ENCODE measurements around the gene NUDT22. TPM values are rescaled to one million over a fixed set of nuclear protein-coding genes. Genes with fewer than 3 reads are reported as not detected.

The NUDT22 gene
- total and polyA plus RNA-seq, 2 of the 8 experiments (the other 6 are each of a cell fraction or from before 2014, with no cell fraction given), result 43.4 to 69.0 TPM

DNA sequence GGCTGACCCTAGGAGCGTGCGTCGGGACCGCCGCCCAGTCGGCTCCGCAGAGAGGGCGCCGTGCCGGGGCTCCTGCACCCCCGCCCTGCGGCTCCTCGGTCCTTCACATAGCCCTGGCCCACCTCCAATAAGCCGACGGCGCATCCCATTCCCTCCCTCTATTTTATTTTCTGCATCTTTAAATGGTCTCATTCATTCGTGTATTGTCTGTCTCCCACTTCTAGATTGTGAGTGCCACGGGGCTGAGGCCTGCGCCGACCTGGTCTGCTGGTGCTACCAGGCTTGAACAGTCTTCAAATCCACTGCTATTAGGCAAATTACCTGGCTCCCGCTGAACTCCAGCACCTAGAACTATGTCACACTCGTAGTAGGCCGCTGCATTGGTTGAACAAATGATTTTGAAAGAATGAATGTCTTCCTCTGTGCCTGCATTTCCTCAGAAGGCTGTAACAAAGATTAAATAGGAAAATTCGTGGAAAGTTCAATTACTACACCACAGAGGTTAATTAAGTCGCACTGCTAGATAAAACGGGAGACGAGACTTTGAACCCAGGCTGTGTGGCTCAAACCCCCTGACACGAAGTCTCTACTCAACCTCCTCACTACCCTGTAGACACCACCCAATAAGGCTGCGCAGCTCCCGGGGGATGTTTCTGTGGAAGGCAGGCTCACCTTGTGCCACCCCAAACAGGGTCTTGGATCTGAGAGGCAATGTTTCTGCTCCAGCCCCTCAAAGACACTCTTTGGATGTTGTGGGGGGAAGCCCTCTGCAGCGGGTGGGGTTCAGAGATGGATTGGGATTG lies 21.9 kb downstream of the NUDT22 start (continued):
- TF ChIP-seq SUZ12 (IDR thresholded peaks at IDR 0.05; ENCODE audit: low read length), result no peak
- no peak for TF ChIP-seq CTBP2 (IDR thresholded peaks at IDR 0.05; ENCODE audit: borderline replicate concordance, insufficient read depth, insufficient read length, low read length)
- no peak for TF ChIP-seq TBP (IDR thresholded peaks at IDR 0.05; ENCODE audit: low read depth, low read length)
- TF ChIP-seq HDAC6 (IDR thresholded peaks at IDR 0.05; ENCODE audit: low read depth, low read length), result no peak
- no peak for TF ChIP-seq RNF2 (IDR thresholded peaks at IDR 0.05; ENCODE audit: borderline replicate concordance, low read depth, low read length, missing control alignments, poor library complexity, severe bottlenecking)
- no peak for TF ChIP-seq BCL11A (IDR thresholded peaks at IDR 0.05; ENCODE audit: low read depth in 2 of 2, low read length in 2 of 2)

All from H1 (cell line).